Left kidney (tissue), 2 donors: ENCODE measurements around the gene ELANE. TPM values are rescaled to one million over a fixed set of nuclear protein-coding genes. Genes with fewer than 3 reads are reported as not detected.
"Not testable (repeated sequence)": the region's sequence is repeated elsewhere in the genome, so short reads cannot be mapped to it uniquely, and the experiment has no call there.

ENCODE experiments used
- DNase-seq: peaks from one replicate; pipeline ENCODE4 v3.0.0-alpha.2; 2013
- polyA plus RNA-seq: library from polyadenylated mRNA; unstranded; fragments of 120-200 nt; gene quantifications from one replicate; pipeline ENCODE4 v1.2.1, GENCODE V29; 2013; ENCODE audit not compliant: insufficient read length

Gene ELANE
- polyA plus RNA-seq, 1 donor: 0.20 TPM

DNA sequence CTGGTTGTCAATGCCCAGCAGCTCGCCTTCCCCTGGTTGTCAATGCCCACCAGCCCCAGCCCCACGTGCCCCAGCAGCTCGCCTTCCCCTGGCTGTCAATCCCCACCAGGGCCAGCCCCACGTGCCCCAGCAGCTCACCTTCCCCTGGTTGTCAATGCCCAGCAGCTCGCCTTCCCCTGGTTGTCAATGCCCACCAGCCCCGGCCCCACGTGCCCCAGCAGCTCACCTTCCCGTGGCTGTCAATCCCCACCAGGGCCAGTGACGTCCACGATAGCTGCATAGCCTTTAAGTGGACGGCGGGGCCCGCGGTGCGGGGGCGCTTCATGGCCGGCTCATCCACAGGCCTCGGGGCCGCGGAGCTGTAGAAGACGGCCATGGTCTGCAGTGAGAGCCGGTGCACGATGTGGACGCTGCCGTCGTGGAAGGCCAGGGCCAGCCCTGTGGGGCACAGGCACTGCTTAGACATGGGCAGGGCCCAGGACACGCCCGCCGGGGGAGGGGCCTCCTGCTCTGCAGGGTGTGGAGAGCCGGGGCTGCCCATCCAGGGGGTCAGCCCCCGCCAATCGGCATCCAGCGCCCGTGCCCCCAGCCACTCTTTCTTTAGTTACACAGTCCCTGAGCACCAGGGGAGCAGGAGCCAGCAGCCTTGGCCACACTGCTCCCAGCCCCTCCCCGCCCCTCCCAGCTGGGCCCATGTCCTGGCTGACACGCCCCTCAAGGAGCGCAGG, 27.8 kb downstream of the ELANE start:
- DNase-seq: no peak

DNA sequence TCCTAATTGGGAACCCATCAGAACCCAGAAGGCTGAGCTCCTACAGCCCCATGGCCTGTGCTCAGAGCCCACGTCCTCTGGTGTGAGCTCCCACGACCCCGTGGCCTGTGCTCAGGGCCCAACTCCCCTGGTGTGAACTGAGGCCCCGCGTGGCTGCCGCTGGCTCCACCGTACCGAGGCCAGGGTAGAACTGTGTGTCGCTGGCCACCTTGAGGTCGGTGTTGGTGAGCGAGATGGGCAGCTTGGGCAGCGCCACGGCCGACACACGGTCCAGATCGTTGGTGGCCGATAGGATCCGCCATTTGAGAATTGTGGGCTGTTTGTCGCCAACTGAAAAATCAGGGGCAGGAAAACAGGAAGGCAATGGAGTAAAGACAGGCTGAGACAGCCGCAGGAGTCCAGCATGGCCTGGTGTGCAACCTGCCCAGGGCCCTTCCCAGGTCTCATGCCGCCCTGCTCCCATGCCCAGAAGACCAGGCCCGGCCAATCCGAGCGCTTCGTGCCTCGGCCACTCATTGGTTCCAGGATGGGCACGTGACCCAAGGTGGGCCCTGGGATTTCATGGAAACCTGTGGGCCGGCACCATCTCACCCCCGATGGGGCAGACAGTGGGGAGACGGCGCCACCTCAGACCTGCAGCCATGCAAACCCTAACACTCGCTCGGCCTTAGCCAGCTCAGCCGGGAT, 29.4 kb downstream of the ELANE start:
- no peak for DNase-seq

DNA sequence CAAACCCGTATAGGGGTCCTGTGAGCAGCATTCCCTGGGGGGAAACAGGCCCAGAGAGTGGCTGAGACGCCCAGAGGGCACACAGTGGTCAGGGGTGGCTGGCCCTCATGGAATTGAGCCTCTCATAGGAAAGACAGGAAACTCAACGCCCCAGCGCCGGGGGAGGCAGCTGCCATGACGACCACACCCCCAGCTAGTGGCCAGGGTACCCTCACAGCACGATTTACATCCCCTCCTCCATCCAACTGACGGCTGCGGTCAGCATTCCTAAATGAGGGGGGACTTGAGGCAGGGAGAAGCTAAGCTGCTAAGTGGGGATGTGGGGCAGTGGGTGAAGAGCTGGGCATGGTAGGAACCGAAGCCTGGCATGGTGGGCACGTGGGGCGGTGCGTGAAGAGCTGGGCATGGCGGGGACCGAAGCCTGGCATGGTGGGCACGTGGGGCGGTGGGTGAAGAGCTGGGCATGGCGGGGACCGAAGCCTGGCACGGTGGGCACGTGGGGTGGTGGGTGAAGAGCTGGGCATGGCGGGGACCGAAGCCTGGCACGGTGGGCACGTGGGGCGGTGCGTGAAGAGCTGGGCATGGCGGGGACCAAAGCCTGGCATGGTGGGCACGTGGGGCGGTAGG, 30.9 kb downstream of the ELANE start:
- DNase-seq: no peak

DNA sequence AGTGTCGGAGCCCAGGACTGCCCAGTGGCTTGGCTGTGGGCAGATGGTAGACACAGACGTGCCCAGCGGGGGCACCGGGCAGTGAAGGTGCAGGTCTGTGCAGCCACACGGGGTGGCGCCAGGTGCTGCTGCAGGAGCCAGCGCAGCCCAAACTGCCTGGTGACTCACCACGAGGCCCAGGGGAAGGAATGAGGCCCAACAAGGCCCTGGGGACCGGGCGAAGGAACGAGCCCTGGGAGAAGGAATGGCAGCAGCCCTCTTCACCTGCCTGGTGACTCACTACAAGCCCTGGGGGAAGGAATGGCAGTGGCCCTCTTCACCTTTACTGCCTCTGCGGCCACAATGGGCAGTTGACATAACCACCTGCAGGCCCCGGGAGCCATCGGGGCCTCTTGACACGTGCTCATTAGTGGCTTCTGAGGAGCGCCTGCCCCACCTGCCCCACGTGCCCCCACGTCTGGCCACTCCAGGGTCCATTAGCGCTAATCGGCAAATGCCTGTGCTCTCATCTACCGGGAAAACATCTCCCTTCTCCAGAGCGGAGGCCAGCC, 31.6 kb downstream of the ELANE start:
- DNase-seq: no peak

DNA sequence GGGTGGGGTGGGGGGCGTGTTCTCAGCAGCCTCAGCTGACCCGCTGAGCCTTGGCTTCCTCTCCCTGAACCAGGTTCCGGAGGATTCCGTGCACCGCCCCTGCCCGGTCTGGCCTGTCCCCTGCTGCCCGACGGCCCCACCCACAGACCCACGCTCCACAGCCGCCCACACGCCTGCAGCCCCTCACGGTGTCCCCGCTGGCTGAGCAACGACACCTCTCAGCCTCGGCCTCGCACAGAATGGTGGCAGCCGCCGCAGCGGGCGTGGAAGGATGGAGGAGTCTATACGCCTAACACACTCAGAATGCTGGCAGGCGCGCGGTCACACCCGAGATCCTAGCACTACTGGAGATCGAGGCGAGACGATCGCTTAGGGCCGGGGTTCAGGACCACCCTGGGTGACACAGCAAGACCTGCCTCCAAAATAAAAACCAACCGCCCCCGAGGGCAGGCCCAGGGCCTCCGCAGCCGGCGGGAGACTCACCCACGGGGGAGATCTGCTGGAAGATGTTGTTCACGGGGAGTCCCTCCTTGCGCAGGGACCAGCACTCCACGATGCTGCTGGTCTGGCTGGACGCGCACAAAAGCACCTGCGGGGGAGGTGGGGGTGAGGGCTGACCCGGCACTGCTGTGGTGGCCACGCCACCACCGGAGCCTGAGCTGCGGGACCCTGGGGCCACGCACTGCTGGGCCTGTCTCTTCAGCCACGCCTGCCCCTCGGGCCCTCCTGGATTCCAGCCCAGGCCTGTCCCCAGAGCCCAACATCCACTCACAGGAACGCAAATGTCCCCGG, 32.5 kb downstream of the ELANE start:
- DNase-seq: no peak

DNA sequence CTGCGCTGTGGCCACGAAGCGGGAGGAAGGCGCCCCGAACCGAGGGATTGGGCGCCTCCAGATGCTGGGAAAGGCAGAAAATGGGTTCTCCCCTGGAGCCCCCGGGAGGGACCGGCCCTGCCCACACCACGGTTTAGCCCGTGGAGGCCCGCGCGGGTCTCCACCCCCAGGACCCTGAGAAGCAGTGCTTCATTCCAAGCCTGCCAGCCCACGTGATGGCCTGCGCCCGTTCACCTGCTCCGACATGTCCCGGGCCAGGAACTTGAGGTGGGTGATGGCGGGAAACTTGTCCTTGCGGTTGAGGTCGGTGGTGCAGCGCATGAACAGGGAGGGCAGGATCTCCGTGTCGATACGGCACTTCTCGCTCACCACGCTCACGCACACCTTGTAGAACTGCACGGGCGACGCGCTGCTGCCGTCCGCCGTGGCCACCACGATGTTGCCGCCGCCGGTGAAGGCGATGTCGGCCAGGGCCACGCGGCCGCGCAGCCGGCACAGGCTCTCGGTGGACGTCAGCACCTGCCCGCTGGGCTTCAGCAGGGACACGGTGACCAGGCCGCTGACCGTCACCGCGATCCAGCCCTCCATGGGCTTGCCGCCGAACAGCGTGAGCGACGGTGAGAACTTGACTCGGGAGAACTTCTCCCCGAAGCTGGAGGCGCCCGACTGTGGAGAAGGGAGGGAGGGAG, 33.6 kb downstream of the ELANE start:
- no peak for DNase-seq

DNA sequence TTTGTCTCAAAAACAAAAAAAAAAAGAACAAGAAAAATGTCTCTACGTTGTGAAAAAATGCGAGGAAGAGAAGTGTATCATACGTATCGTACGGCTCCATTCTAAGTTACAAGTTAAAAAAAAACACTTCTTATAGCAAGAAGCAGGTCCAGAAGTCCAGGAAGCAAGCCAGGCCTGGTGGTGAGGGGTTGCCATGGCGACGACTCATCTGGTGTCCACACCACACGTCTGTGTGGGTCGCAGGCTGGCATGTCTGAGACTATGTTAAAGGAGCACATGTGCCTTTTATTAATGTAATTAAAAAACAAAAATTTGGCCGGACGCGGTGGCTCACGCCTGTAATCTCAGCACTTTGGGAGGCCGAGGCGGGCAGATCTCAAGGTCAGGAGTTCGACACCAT, 35.0 kb downstream of the ELANE start:
- DNase-seq: no peak

DNA sequence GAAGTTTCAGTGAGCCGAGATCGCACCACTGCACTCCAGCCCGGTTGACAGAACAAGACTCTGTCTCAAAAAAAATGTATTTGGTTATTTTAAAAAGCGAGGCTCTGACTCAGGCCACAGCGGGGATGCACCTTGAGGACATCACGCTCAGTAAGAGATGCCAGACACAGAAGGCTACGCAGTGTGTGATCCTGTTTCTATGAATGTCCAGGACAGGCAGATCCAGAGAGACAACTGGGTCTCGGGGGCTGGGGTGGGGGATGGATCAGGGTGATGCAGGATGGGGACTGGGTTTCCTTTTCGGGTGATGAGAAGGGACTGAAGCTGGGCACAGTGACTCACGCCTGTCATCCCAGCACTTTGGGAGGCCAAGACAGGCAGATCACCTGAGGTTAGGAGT, 35.5 kb downstream of the ELANE start:
- DNase-seq: no peak

DNA sequence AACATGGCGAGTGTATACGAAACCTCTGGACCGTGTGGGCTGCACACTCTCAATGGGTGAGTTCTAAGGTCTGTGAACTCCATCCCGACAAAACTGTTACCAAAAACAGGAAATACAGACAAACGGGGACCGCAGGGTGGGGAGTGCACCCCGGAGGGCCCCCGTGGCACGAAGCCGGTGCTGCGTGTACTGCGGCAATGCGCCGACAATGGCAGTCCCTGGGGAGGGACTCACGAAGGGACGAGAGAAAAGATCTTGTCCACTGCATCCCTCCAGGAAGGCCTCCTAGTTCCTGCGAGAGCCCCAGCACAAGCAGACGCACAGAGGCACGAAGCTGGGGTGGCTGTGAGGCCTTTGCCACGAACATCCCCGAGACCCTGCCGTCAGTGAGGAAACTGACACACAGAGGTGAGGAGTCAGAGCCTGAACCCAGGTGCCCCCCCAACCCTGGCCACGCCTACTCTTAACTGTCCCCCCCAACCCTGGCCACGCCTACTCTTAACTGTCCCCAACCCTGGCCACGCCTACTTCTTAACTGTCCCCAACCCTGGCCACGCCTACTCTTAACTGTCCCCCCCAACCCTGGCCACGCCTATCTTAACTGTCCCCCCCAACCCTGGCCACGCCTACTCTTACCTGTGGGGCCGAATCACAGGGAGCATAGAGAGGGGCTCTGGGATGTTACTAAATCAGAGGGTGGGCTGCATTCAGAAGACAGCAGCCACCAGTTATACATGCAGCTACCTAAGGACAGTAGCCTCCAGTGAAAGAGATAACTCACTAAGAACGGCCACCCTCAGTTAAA, 36.7 kb downstream of the ELANE start:
- no peak for DNase-seq

DNA sequence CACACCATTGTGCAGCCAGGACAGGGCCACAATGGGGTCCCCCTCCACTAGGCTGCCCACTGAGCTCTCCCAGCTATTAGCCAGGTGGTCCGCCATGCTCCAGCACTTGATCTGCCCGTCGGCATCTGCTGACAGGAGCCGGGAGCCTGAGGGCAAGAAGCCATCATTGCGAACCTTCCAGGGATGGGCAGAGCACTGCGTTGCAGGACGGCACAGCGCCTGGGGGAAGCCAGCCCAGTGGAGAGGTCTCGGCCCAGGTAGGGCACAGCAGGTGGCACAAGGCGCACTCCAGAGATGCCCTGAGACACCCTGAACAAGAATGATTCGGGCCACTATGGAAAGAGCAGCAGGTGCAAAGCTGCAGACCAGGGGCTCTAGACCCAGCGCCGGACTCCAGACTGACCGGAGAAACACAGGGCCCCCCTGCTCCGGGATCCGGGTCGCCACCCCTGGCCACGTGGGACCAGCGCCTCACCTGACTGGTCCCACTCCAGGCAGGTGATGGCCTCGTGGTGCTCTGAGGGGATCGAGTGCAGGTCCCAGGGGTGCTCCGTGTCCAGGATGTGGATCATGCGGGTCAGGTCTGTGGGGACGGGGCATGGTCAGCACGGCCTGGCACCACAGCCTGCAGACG, 37.7 kb downstream of the ELANE start:
- no peak for DNase-seq

DNA sequence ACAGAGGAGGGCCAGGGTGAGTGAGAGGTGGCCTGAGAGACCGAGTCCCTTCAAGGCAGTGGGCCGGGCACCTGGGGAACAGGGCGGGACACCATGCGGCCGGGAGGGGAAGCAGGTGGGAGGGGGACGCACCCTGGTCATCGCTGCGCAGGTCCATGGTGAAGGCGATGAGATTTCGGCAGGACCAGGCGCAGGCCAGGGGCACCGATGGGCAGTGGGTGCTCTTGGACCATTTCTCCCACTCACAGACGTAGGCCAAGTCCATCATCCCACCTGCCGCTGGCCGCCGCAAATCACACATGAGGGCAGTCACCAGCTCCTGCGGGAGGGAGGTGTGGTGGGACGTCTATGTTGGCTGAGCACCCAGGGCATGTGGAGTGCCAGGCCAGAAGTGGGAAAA, 38.7 kb downstream of the ELANE start:
- DNase-seq: no peak

DNA sequence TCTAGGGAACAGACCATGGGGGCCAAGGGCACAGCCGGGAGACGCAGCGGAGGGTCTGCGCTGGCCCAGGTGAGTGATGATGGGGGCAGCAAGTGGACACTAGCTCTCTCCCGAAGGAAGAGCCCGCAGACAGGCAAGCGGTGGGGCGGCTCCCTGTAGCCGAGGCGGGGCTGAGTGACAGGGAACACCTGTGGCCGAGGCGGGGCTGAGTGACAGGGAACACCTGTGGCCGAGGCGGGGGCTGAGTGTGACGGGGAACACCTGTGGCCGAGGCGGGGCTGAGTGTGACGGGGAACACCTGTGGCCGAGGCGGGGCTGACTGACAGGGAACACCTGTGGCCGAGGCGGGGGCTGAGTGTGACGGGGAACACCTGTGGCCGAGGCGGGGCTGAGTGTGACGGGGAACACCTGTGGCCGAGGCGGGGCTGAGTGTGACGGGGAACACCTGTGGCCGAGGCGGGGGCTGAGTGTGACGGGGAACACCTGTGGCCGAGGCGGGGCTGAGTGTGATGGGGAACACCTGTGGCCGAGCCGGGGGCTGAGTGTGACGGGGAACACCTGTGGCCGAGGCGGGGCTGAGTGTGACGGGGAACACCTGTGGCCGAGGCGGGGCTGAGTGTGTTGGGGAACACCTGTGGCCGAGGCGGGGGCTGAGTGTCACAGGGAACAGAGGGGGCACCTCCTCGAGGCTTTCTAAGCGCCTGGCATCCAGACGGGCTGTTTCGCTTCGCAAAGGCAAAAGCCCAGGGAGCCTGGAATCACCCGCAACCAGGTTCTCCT, 39.5 kb downstream of the ELANE start:
- DNase-seq: not testable (repeated sequence)

DNA sequence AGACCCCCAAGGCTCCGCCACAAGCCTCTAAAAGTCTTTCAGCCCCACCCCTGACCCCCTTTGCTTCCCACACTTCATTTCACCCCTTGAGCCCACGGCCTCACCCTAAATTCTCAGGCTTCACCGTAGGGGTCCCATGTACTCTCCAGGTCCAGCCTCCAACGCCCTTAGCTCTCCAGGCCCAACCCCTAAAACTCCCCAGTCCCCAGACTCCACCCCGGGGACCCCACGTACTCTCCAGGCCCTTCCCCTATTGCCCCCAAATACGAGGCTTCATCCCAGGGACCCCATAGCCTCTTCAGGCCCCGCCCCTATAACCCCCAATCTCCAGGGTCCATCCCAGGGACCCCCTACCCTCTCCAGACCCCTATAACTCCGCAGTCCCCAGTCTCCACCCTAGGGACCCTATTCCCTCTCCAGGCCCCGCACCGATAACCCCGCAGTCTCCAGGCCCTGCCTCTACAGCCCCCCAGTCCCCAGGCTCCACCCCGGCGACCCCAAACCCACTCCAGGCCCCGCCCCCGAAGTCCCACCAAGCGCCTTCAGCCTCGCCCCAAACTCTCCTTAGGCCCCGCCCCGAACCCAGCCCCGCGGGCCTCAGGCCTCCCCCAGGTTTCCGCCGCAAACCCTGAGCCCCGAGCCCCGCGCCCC, 40.3 kb downstream of the ELANE start:
- no peak for DNase-seq

DNA sequence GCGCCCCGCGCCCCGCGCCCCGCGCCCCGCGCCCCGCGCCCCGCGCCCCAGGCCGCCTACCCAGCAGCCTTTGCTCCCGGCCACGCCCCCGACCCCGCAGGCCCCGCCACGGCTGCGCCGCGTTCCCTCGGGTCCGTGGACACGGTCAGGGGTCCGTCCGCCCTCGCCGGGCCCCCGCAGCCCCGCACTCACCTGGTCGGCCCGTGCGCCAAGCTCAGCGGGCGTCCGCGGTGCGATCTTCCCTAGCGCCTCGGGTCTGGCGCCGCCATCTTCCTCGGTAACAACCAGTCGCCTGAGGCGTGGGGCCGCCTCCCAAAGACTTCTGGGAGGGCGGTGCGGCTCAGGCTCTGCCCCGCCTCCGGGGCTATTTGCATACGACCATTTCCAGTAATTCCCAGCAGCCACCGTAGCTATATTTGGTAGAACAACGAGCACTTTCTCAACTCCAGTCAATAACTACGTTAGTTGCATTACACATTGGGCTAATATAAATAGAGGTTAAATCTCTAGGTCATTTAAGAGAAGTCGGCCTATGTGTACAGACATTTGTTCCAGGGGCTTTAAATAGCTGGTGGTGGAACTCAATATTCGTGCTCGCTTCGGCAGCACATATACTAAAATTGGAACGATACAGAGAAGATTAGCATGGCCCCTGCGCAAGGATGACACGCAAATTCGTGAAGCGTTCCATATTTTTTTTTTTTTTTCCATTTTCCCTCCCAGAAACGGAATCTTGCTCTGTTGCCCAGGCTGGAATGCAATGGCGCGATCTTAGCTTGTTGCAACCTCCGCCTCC, 41.0 kb downstream of the ELANE start, which contains the start of the genes MED16 and RNU6-9:
Gene MED16, minus strand, starts transcription at position 294 of the 796 bp plus-strand sequence. CDS start 2,056 bp downstream, outside the sequence.
Gene RNU6-9, plus strand, starts transcription at position 591 of the 796 bp plus-strand sequence.
- DNase-seq: peak; percentile 93

DNA sequence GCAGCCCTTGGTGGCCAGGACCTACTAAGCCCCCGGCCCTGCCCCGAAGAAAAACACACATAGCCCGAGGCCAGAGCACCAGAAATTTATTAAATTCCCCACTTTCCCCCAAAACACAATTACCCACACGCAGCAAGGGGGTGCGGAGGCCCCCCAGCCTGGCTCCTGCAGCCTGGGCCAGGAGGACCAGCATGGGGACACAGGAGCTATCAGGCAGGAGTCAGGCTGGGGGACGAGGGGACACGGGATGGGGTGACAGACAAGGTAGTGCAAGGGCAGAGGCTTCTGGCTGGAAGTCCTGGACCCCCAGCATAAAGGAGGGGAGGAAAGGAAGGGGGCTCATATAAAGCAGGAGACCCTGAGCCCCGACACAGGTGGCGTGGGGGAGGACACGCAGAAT, 44.3 kb downstream of the ELANE start:
- no peak for DNase-seq

DNA sequence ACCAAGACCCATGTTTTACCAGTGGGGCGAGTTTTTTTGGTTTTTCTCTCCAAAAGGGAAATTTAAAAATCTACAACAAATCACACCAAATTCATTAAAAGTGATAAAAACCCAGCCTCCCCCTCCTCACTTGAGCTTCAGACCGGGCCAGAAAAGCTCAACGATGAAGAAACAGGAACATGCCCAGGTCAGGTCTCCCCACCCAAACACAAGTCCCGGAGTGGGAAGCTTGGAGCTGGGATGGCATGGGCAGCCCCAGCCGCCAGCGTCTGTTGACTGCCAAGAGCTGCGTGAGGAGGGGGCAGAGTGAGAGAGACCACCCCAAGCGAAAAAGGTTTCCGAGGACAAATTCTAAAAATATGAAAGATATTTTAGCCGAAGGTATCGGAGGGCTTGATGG, 44.9 kb downstream of the ELANE start:
- no peak for DNase-seq

DNA sequence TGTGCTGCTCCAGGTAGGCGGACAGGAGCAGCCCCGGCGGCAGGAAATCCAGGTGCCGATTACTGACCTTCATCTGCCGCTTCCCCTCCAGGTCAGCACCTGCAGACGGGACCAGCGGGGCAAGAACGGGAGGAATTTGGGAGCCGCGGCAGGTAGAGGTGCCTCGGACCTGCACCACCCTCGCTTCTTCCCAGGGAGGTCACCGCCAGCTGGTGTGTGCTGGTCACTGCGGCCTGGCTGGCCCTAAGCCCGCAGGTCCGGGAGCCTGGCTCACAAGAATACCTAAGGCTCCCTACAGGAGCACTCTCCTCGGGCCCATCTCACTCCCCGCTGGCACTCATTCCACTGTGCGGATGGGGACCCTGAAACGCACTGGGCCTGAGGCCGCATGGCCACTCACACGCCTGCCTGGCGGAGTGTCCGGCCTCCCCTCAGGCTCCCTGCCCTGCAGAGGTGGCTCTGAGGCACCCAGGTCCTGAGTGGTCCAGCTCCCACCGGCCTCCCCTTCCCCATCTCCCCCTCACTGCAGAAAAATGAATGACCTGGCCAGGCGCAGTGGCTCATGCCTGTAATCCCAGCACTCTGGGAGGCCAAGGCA, 45.4 kb downstream of the ELANE start:
- no peak for DNase-seq
